ENCODE data around the gene DLG2. TPM values are rescaled to one million over a fixed set of nuclear protein-coding genes. Genes with fewer than 3 reads are reported as not detected.

DLG2 gene
- total RNA-seq, 1 donor from 2014 or later: 2.4 TPM

- Mint-ChIP-seq H3K9me3 (ENCODE audit: low read depth) (no peaks in the 10 kb centered on the region), H3K4me3 (ENCODE audit: low read depth) (no peak overlapping the region)
These were observed 1269.1 kb downstream of the DLG2 start for GRCh38 chr11:84358034-84358433.

GRCh38 chr11:84355911-84356310 lies 1271.2 kb downstream of the DLG2 start:
- H3K27me3 Mint-ChIP-seq: no peaks in the 10 kb centered on the region
- no peaks in the 10 kb centered on the region for H3K4me1 Mint-ChIP-seq (ENCODE audit: low read depth)
- no peak overlapping the region for H3K4me3 Mint-ChIP-seq (ENCODE audit: low read depth)
- no peaks in the 10 kb centered on the region for H3K9me3 Mint-ChIP-seq (ENCODE audit: low read depth)
- H3K27ac Mint-ChIP-seq: no peak overlapping the region
- TF ChIP-seq CTCF (IDR thresholded peaks at IDR 0.05; ENCODE audit: unreplicated experiment): no peak
- DNase-seq (ENCODE audit: low spot score, unreplicated experiment): no peak
- H3K36me3 Mint-ChIP-seq (ENCODE audit: insufficient read depth): no peaks in the 10 kb centered on the region

More at GRCh38 chr11:84358034-84358433, 1269.1 kb downstream of the DLG2 start:
- Mint-ChIP-seq H3K27ac (no peak overlapping the region), H3K4me1 (ENCODE audit: low read depth) (no peaks in the 10 kb centered on the region), H3K36me3 (ENCODE audit: insufficient read depth) (no peaks in the 10 kb centered on the region), H3K27me3 (no peaks in the 10 kb centered on the region)
- TF ChIP-seq CTCF (IDR thresholded peaks at IDR 0.05; ENCODE audit: unreplicated experiment): no peak
- no peak for DNase-seq (ENCODE audit: low spot score, unreplicated experiment)

GRCh38 chr11:84345597-84345996 lies 1281.5 kb downstream of the DLG2 start:
- H3K4me3 Mint-ChIP-seq (ENCODE audit: low read depth): no peak overlapping the region
- H3K27ac Mint-ChIP-seq: no peak overlapping the region
- H3K4me1 Mint-ChIP-seq (ENCODE audit: low read depth): no peaks in the 10 kb centered on the region
- DNase-seq (ENCODE audit: low spot score, unreplicated experiment): no peak
- H3K9me3 Mint-ChIP-seq (ENCODE audit: low read depth): no peaks in the 10 kb centered on the region
- TF ChIP-seq CTCF (IDR thresholded peaks at IDR 0.05; ENCODE audit: unreplicated experiment): no peak
- H3K36me3 Mint-ChIP-seq (ENCODE audit: insufficient read depth): no peaks in the 10 kb centered on the region
- peaks cover 6% of the 10 kb centered on the region for H3K27me3 Mint-ChIP-seq

GRCh38 chr11:84345027-84345426 lies 1282.1 kb downstream of the DLG2 start:
- H3K36me3 Mint-ChIP-seq (ENCODE audit: insufficient read depth): no peaks in the 10 kb centered on the region
- peaks cover 11% of the 10 kb centered on the region for H3K27me3 Mint-ChIP-seq
- H3K4me3 Mint-ChIP-seq (ENCODE audit: low read depth): no peak overlapping the region
- no peaks in the 10 kb centered on the region for H3K4me1 Mint-ChIP-seq (ENCODE audit: low read depth)
- TF ChIP-seq CTCF (IDR thresholded peaks at IDR 0.05; ENCODE audit: unreplicated experiment): no peak
- H3K9me3 Mint-ChIP-seq (ENCODE audit: low read depth): no peaks in the 10 kb centered on the region
- H3K27ac Mint-ChIP-seq: no peak overlapping the region
- DNase-seq (ENCODE audit: low spot score, unreplicated experiment): no peak

- no peak for TF ChIP-seq CTCF (IDR thresholded peaks at IDR 0.05; ENCODE audit: unreplicated experiment)
- H3K4me3 Mint-ChIP-seq (ENCODE audit: low read depth): no peak overlapping the region
- peaks cover 4% of the 10 kb centered on the region for H3K4me1 Mint-ChIP-seq (ENCODE audit: low read depth)
- DNase-seq (ENCODE audit: low spot score, unreplicated experiment): no peak
- H3K36me3 Mint-ChIP-seq (ENCODE audit: insufficient read depth): no peaks in the 10 kb centered on the region
- H3K27me3 Mint-ChIP-seq: peaks cover 17% of the 10 kb centered on the region
- no peaks in the 10 kb centered on the region for H3K9me3 Mint-ChIP-seq (ENCODE audit: low read depth)
- H3K27ac Mint-ChIP-seq: no peak overlapping the region
These were observed 1287.3 kb downstream of the DLG2 start for GRCh38 chr11:84339796-84340195.
